CD4-positive, alpha-beta T cell (primary cell): ENCODE data around the gene PTPRM. TPM values are rescaled to one million over a fixed set of nuclear protein-coding genes. Genes with fewer than 3 reads are reported as not detected.

Experiments
- ATAC-seq: fragments of 200-7000 bp; cut with Tn5 transposase; one replicate; pipeline ENCODE4 v1.10.0; 2022; ENCODE audit warnings: mild to moderate bottlenecking; ENCODE audit not compliant: poor library complexity
- CTCF ChIA-PET: fragments of 350-600 bp; sonication (Branson Sonifier 250); formaldehyde crosslinking; loops from one replicate; lab custom pipeline; 2021; ENCODE audit warnings: antibody characterized with exemption, inconsistent platforms; lab: Charles Lee
- POLR2A ChIA-PET: fragments of 350-600 bp; sonication (Branson Sonifier 250); formaldehyde crosslinking; loops from one replicate; lab custom pipeline; 2021; ENCODE audit warnings: antibody characterized with exemption, inconsistent platforms; lab: Charles Lee
- DNase-seq, 14 experiments: peaks; one replicate each; pipeline ENCODE4 v3.0.0-alpha.2; 2013 to 2020; ENCODE audit warnings: mixed read lengths in 2 of 14
- H3K27ac ChIP-seq, 2 donors: one replicate each; pipeline versions ENCODE4 v1.5.1 to v1.7.0; 2013; ENCODE audit warnings: low read length in 2 of 2, low read depth in 1 of 2, mild to moderate bottlenecking in 1 of 2
- H3K27me3 ChIP-seq, 2 experiments: 1 replicate in 1 of 2; 2 replicates in 1 of 2; pipeline versions ENCODE4 v1.6.1 to v1.7.0; 2013; ENCODE audit warnings: low read length in 2 of 2, control low read depth in 1 of 2, mild to moderate bottlenecking in 1 of 2, moderate library complexity in 1 of 2; ENCODE audit not compliant: insufficient read depth in 2 of 2, control insufficient read depth in 1 of 2
- H3K36me3 ChIP-seq: one replicate; pipeline ENCODE4 v1.6.1; 2013; ENCODE audit warnings: low read length, control low read depth; ENCODE audit not compliant: insufficient read depth
- H3K4me1 ChIP-seq: one replicate; pipeline ENCODE4 v1.6.1; 2013; ENCODE audit warnings: low read length, control low read depth; ENCODE audit not compliant: insufficient read depth
- H3K4me3 ChIP-seq: one replicate; pipeline ENCODE4 v1.5.1; 2013; ENCODE audit warnings: mild to moderate bottlenecking, low read length, moderate library complexity
- H3K9me3 ChIP-seq, 2 experiments: 1 replicate in 1 of 2; 2 replicates in 1 of 2; pipeline versions ENCODE4 v1.6.1 to v1.7.0; 2013; ENCODE audit warnings: low read length in 2 of 2, mild to moderate bottlenecking in 2 of 2, control low read depth in 1 of 2, moderate library complexity in 1 of 2; ENCODE audit not compliant: control insufficient read depth in 1 of 2, insufficient read depth in 1 of 2
- H3K27ac Mint-ChIP-seq: one replicate; pipeline ENCODE4 v1.8.0; 2020; ENCODE audit warnings: mixed read lengths
- H3K27me3 Mint-ChIP-seq: one replicate; pipeline ENCODE4 v1.8.0; 2021; ENCODE audit warnings: mixed read lengths
- H3K36me3 Mint-ChIP-seq: one replicate; pipeline ENCODE4 v1.8.0; 2021; ENCODE audit warnings: low read depth, mixed read lengths
- H3K4me1 Mint-ChIP-seq: one replicate; pipeline ENCODE4 v1.8.0; 2021; ENCODE audit warnings: low read depth, mixed read lengths
- H3K4me3 Mint-ChIP-seq: one replicate; pipeline ENCODE4 v1.8.0; 2020; ENCODE audit warnings: mild to moderate bottlenecking, mixed read lengths
- H3K9me3 Mint-ChIP-seq: one replicate; pipeline ENCODE4 v1.8.0; 2020; ENCODE audit warnings: mixed read lengths
- intact Hi-C, 2 experiments: fragments of 100-400 bp; cut with DNase I in 1 of 2; cut with micrococcal nuclease in 1 of 2; formaldehyde crosslinking; loops; one replicate each; pipeline versions ENCODE4 v1.15.1 to v1.9.0; 2023 to 2025; cut with DNase I, micrococcal nuclease
- total RNA-seq, 174 experiments: library from RNA in 2 of 174; stranded (reverse) in 2 of 174; gene quantifications; one replicate each; pipeline ENCODE4 v1.2.3 and lab custom pipeline; 2021 to 2026
- TF ChIP-seq, protein P1 (sequence below): fragments of 200-600 bp; IDR thresholded peaks from one replicate; pipeline ENCODE4 v1.8.0; 2022; ENCODE audit warnings: antibody characterized with exemption, mild to moderate bottlenecking

The PTPRM gene
- total RNA-seq, 2 experiments from 2014 or later, result 21.7 to 21.9 TPM

DNA sequence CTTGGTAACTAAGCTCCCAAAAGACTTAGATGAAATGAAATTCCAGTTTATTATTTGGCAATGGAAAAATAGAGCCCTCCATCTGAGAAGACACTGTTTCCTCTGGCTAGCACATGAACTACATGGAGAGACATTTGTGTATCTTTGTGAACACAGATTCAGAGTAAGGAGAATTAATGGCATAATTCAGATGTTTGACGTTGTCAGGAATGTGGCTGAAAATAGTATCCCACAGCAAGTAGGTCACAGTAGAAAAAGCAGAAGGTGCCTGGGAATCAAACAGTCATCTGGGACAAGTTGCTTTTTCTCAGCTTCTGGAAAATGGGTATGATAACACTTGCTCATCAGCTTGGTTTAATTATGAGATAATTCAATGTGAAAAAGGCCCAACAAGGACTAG lies 288.6 kb downstream of the PTPRM start:
- H3K27ac ChIP-seq, result no peak overlapping the region
- peaks cover 0 to 9% of the 10 kb centered on the region in 2 experiments for H3K9me3 ChIP-seq
- H3K27me3 Mint-ChIP-seq, result no peaks in the 10 kb centered on the region
- DNase-seq (no peak), ATAC-seq (no peak)
- no peaks in the 10 kb centered on the region for H3K36me3 ChIP-seq
- H3K36me3 Mint-ChIP-seq, result no peaks in the 10 kb centered on the region
- no peak overlapping the region for H3K4me3 ChIP-seq
- no peaks in the 10 kb centered on the region for H3K4me1 ChIP-seq
- H3K27ac Mint-ChIP-seq, result no peak overlapping the region
- intact Hi-C loops, result no loop called here
- no peaks in the 10 kb centered on the region for H3K4me1 Mint-ChIP-seq
- no peaks in the 10 kb centered on the region for H3K27me3 ChIP-seq
- POLR2A ChIA-PET, result no interaction called here
- TF ChIP-seq, protein P1, sequence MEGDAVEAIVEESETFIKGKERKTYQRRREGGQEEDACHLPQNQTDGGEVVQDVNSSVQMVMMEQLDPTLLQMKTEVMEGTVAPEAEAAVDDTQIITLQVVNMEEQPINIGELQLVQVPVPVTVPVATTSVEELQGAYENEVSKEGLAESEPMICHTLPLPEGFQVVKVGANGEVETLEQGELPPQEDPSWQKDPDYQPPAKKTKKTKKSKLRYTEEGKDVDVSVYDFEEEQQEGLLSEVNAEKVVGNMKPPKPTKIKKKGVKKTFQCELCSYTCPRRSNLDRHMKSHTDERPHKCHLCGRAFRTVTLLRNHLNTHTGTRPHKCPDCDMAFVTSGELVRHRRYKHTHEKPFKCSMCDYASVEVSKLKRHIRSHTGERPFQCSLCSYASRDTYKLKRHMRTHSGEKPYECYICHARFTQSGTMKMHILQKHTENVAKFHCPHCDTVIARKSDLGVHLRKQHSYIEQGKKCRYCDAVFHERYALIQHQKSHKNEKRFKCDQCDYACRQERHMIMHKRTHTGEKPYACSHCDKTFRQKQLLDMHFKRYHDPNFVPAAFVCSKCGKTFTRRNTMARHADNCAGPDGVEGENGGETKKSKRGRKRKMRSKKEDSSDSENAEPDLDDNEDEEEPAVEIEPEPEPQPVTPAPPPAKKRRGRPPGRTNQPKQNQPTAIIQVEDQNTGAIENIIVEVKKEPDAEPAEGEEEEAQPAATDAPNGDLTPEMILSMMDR, result no peak
- CTCF ChIA-PET, result no interaction called here
- peaks cover 2% of the 10 kb centered on the region for H3K9me3 Mint-ChIP-seq
- H3K4me3 Mint-ChIP-seq, result no peak overlapping the region

DNA sequence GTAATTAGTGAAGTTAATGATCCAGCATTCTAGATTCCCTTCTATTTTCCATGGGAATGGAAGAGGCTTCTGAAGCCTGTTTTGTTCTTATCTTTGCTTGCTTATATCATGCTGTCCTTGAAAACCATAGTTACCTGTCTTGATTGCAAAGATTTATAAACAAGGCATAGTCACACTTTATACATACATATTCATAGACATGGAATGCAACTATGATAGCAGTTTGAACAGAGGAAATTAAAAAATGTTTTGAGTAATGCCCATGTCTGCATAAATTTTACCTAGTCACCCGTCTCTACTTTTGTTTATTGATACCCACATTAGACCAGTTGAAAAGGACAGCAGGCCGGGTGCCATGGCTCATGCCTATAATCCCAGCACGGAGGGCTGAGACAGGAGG lies 289.0 kb downstream of the PTPRM start:
- intact Hi-C loops, result no loop called here
- H3K36me3 ChIP-seq, result no peaks in the 10 kb centered on the region
- Mint-ChIP-seq H3K9me3 (peaks cover under 1% of the 10 kb centered on the region), H3K36me3 (no peaks in the 10 kb centered on the region), H3K27me3 (no peaks in the 10 kb centered on the region), H3K4me1 (no peaks in the 10 kb centered on the region), H3K4me3 (no peak overlapping the region), H3K27ac (no peak overlapping the region)
- DNase-seq (no peak), ATAC-seq (no peak)
- H3K4me3 ChIP-seq, result no peak overlapping the region
- CTCF ChIA-PET, result no interaction called here
- no peaks in the 10 kb centered on the region for H3K4me1 ChIP-seq
- POLR2A ChIA-PET, result no interaction called here
- H3K9me3 ChIP-seq, result peaks cover 0 to 9% of the 10 kb centered on the region in 2 experiments
- H3K27ac ChIP-seq, result no peak overlapping the region
- no peaks in the 10 kb centered on the region for H3K27me3 ChIP-seq
- TF ChIP-seq, protein P1, result no peak

DNA sequence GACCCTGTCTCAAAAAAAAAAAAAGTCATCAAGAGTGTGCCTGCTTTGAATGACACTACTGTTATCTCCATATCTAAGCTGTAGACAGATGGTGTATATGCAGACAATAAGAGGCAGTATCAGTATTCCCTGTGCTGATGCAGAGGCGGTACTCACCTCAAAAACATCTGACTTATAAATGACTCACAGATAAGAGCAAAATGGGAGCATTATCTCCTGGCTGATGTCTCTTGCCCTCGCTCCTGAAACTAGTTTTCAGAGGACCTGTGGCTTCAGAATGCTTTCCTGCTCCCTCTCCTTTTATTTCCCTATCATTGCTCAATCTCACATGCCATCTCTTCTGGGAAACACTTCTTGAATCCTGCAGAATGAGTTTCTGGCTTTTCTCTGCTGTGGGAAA lies 289.6 kb downstream of the PTPRM start:
- ChIA-PET CTCF (no interaction called here), POLR2A (no interaction called here)
- no peaks in the 10 kb centered on the region for H3K4me1 Mint-ChIP-seq
- H3K9me3 Mint-ChIP-seq, result no peaks in the 10 kb centered on the region
- Histone ChIP-seq H3K36me3 (no peaks in the 10 kb centered on the region), H3K4me3 (no peak overlapping the region), H3K27ac (no peak overlapping the region), H3K27me3 (no peaks in the 10 kb centered on the region), H3K4me1 (no peaks in the 10 kb centered on the region), H3K9me3 (peaks cover 0 to 9% of the 10 kb centered on the region in 2 experiments)
- no peak overlapping the region for H3K4me3 Mint-ChIP-seq
- intact Hi-C loops, result no loop called here
- ATAC-seq, result no peak
- H3K27me3 Mint-ChIP-seq, result no peaks in the 10 kb centered on the region
- TF ChIP-seq, protein P1, result no peak
- no peaks in the 10 kb centered on the region for H3K36me3 Mint-ChIP-seq
- DNase-seq, result no peak
- H3K27ac Mint-ChIP-seq, result no peak overlapping the region
